K562 (cell line): Measurements from ENCODE around the gene SUMF1. TPM values are rescaled to one million over a fixed set of nuclear protein-coding genes. Genes with fewer than 3 reads are reported as not detected.

Experiments used
- ATAC-seq: fragments of 200-7000 bp; cut with Tn5 transposase; 3 replicates; pipeline ENCODE4 v1.9.1; 2020; ENCODE audit warnings: moderate library complexity
- BruUV-seq: library from RNA; stranded (reverse); fragments of 400-500 nt; replicated peaks from 2 replicates; lab custom pipeline; 2021; lab: Mats Ljungman, UMichigan
- CTCF ChIA-PET: fragments of 300-600 bp; formaldehyde crosslinking; extraction: SDS; loops from one replicate; lab custom pipeline; 2021; ENCODE audit warnings: low intra/inter-chr PET ratio; lab: Yijun Ruan, JAX
- POLR2A ChIA-PET: fragments of 300-600, 350-650 bp; sonication (Branson Sonifier 250); formaldehyde crosslinking; extraction: SDS; loops from one replicate; lab custom pipeline; 2021; ENCODE audit warnings: antibody characterized with exemption, inconsistent platforms; lab: Yijun Ruan, JAX
- DNase-seq, 4 experiments: peaks; one replicate each; pipeline versions ENCODE4 v3.0.0 to v3.0.0-alpha.2; 2011 to 2018; ENCODE audit warnings: low spot score in 3 of 4, mixed read lengths in 3 of 4; ENCODE audit errors: extremely low read depth in 1 of 4
- FAIRE-seq: peaks from 2 replicates; lab custom pipeline; 2011; peaks lifted over from hg19 to GRCh38; lab: Jason Lieb, UNC
- H2AFZ ChIP-seq: 2 replicates; pipeline ENCODE4 v1.6.0; 2011; ENCODE audit warnings: low read depth, low read length, control low read depth, inconsistent platforms
- H3K27ac ChIP-seq: fragments of 200-600 bp; 3 replicates; pipeline ENCODE4 v1.8.0; 2011; ENCODE audit warnings: low read depth, mild to moderate bottlenecking, control low read depth, inconsistent platforms, low read length, moderate library complexity, mixed read lengths; ENCODE audit errors: extremely low read depth
- H3K27me3 ChIP-seq, 2 experiments: fragments of 300-600 bp in 1 of 2; 2 replicates in 1 of 2; 3 replicates in 1 of 2; pipeline versions ENCODE4 v1.6.0 to v1.8.0; 2011; ENCODE audit warnings: inconsistent platforms in 2 of 2, low read length in 2 of 2, mild to moderate bottlenecking in 1 of 2, mixed read lengths in 1 of 2, moderate library complexity in 1 of 2; ENCODE audit not compliant: control insufficient read depth in 2 of 2, insufficient read depth in 2 of 2
- H3K36me3 ChIP-seq: fragments of 300-600 bp; 3 replicates; pipeline ENCODE4 v1.8.0; 2011; ENCODE audit warnings: mild to moderate bottlenecking, low read length, inconsistent platforms; ENCODE audit not compliant: control insufficient read depth, insufficient read depth
- H3K4me1 ChIP-seq, 2 experiments: fragments of 200-600 bp in 1 of 2; replicated peaks in 1 of 2; 2 replicates in 1 of 2; 3 replicates in 1 of 2; pipeline versions ENCODE4 v1.5.1 to v1.8.0; 2011; ENCODE audit warnings: inconsistent platforms in 2 of 2, low read length in 2 of 2, mild to moderate bottlenecking in 1 of 2, mixed read lengths in 1 of 2, moderate library complexity in 1 of 2; ENCODE audit not compliant: control insufficient read depth in 2 of 2, insufficient read depth in 2 of 2
- H3K4me2 ChIP-seq: 2 replicates; pipeline ENCODE4 v1.6.1; 2011; ENCODE audit warnings: low read length, control low read depth, inconsistent platforms, mixed read lengths; ENCODE audit not compliant: insufficient read depth
- H3K4me3 ChIP-seq: fragments of 200-600 bp; sonication (generic), shearing (Covaris generic); 2 replicates; pipeline ENCODE4 v1.5.1; 2016; ENCODE audit warnings: control low read depth, inconsistent platforms
- H3K79me2 ChIP-seq: fragments of 200-600 bp; 3 replicates; pipeline ENCODE4 v1.8.0; 2011; ENCODE audit warnings: low read length, inconsistent platforms; ENCODE audit not compliant: control insufficient read depth, insufficient read depth
- H3K9ac ChIP-seq, 2 experiments: 2 replicates each; pipeline versions ENCODE4 v1.6.0 to v1.6.1; 2011; ENCODE audit warnings: low read depth in 2 of 2, low read length in 2 of 2, control low read depth in 1 of 2, inconsistent platforms in 1 of 2, mild to moderate bottlenecking in 1 of 2, mixed read lengths in 1 of 2; ENCODE audit not compliant: insufficient read depth in 1 of 2
- H3K9me1 ChIP-seq: one replicate; pipeline ENCODE4 v1.6.0; 2011; ENCODE audit warnings: inconsistent platforms, mild to moderate bottlenecking, low read length, moderate library complexity; ENCODE audit not compliant: control insufficient read depth, insufficient read depth
- H3K9me3 ChIP-seq: replicated peaks from 2 replicates; pipeline ENCODE4 v1.5.1; 2011; ENCODE audit warnings: low read depth, low read length, inconsistent platforms; ENCODE audit not compliant: control insufficient read depth, insufficient read depth
- H4K20me1 ChIP-seq: replicated peaks from 2 replicates; pipeline ENCODE4 v1.6.1; 2011; ENCODE audit warnings: low read length, inconsistent platforms, mixed read lengths; ENCODE audit not compliant: control insufficient read depth, insufficient read depth
- BCL6 ChIP-seq: fragments of 250-450 bp; sonication (Bioruptor Pico); IDR thresholded peaks from 2 replicates; pipeline ENCODE4 v1.4.0; 2020
- CCNT2 ChIP-seq: IDR thresholded peaks from 2 replicates; pipeline ENCODE4 v1.6.1; 2011; ENCODE audit warnings: borderline replicate concordance, low read depth, mild to moderate bottlenecking, moderate library complexity, mixed read lengths, low read length; ENCODE audit not compliant: insufficient read length; ENCODE audit errors: extremely low read depth
- DACH1 ChIP-seq: fragments of 450-650 bp; IDR thresholded peaks from 2 replicates; pipeline ENCODE4 v1.6.1; 2018; ENCODE audit not compliant: partially characterized antibody
- DDX20 ChIP-seq: fragments of 450-650 bp; IDR thresholded peaks from 2 replicates; pipeline ENCODE4 v1.6.1; 2016; ENCODE audit warnings: missing genetic modification characterization, low read depth, mild to moderate bottlenecking, missing compliant biosample characterization, moderate library complexity
- DIDO1 ChIP-seq: fragments of 450-650 bp; IDR thresholded peaks from 2 replicates; pipeline ENCODE4 v1.6.1; 2016; ENCODE audit warnings: low read depth, missing biosample characterization, missing genetic modification characterization
- E2F3 ChIP-seq: fragments of 250-450 bp; sonication (Bioruptor Pico); IDR thresholded peaks from 2 replicates; pipeline ENCODE4 v1.4.0; 2020; ENCODE audit warnings: mild to moderate bottlenecking
- ETV5 ChIP-seq: sonication (generic); formaldehyde crosslinking; IDR thresholded peaks from 2 replicates; pipeline ENCODE4 v1.4.0; 2020; ENCODE audit warnings: low read depth, mild to moderate bottlenecking, missing genetic modification reagents
- L3MBTL2 ChIP-seq: fragments of 450-650 bp; IDR thresholded peaks from 2 replicates; pipeline ENCODE4 v1.6.1; 2016; ENCODE audit warnings: mild to moderate bottlenecking, moderate library complexity
- MEF2D ChIP-seq: conservative IDR thresholded peaks from 2 replicates; pipeline ENCODE4 v1.6.1; 2016; ENCODE audit warnings: low read depth, missing genetic modification characterization, missing compliant biosample characterization
- MLX ChIP-seq, 2 experiments: fragments of 450-650 bp in 1 of 2; sonication (generic) in 1 of 2; formaldehyde crosslinking; conservative IDR thresholded peaks; 2 replicates each; pipeline versions ENCODE4 v1.4.0 to v1.8.1; 2020 to 2022; ENCODE audit warnings: mild to moderate bottlenecking in 1 of 2, missing genetic modification reagents in 1 of 2
- RCOR1 ChIP-seq, 2 experiments: IDR thresholded peaks; 2 replicates each; pipeline ENCODE4 v1.6.1; 2012; ENCODE audit warnings: low read depth in 2 of 2, low read length in 2 of 2, borderline replicate concordance in 1 of 2, improper control_type of control experiment in 1 of 2
- ZNF124 ChIP-seq: sonication (generic); formaldehyde crosslinking; IDR thresholded peaks from 2 replicates; pipeline ENCODE4 v1.8.1; 2022; ENCODE audit warnings: missing genetic modification reagents
- ZNF584 ChIP-seq: fragments of 200-800 bp; sonication (Bioruptor generic); IDR thresholded peaks from 2 replicates; pipeline ENCODE4 v1.6.1; 2016; ENCODE audit warnings: low read depth, mild to moderate bottlenecking, missing genetic modification characterization, missing compliant biosample characterization
- ZNF79 ChIP-seq: fragments of 250-450 bp; sonication (Bioruptor Pico); IDR thresholded peaks from 2 replicates; pipeline ENCODE4 v1.4.0; 2020; ENCODE audit warnings: low read depth, mild to moderate bottlenecking, moderate library complexity
- WGBS: fragments of 100-300 bp; shearing (Covaris generic); methylation state at CpG from one replicate; pipeline ENCODE4 v1.1.6; 2016; ENCODE audit warnings: low coverage, mixed read lengths; ENCODE audit not compliant: insufficient coverage; ENCODE audit errors: missing lambda C conversion rate; 5-methylcytosine and 5-hydroxymethylcytosine counted together
- in situ Hi-C: fragments of 300-500 bp; cut with MboI; formaldehyde crosslinking; loops from 4 replicates; pipeline ENCODE4 v1.15.0; 2018; ENCODE audit warnings: inconsistent platforms, mixed read lengths
- intact Hi-C: fragments of 100-400 bp; cut with micrococcal nuclease; formaldehyde crosslinking; loops from 2 replicates; pipeline ENCODE4 v1.14.2; 2022
- polyA plus RNA-seq, 8 experiments: library from polyadenylated mRNA; depleted of rRNA in 4 of 8; stranded (reverse) in 5 of 8; unstranded in 3 of 8; fragments of >200 nt; fragmentation: Nextera tagmentation in 2 of 8; fragmentation: Illumina TruSeq in 1 of 8; extraction: Ambion mirVana in 2 of 8; extraction: Trizol in 1 of 8; gene quantifications; 2 replicates each; pipeline versions ENCODE4 v1.2.1 to v1.2.3, GENCODE V29; 2011 to 2014; ENCODE audit warnings: inconsistent platforms in 1 of 8, missing spikeins in 1 of 8
- total RNA-seq, 7 experiments: library from RNA; depleted of rRNA in 6 of 7; stranded (reverse); fragments of >200 nt in 6 of 7; fragmentation: Illumina TruSeq in 2 of 7; extraction: Trizol in 2 of 7; gene quantifications; 2 replicates each; pipeline versions ENCODE4 v1.2.1 to v1.2.3, GENCODE V29; 2011 to 2021; ENCODE audit warnings: low replicate concordance in 1 of 7

Gene SUMF1
- total and polyA plus RNA-seq, 9 of the 15 experiments (the other 6 are each of a cell fraction or from before 2014, with no cell fraction given) = 1.3 to 7.4 (median 4.2) TPM

- Histone ChIP-seq H3K4me3 (no peak overlapping the region), H4K20me1 (no peaks in the 10 kb centered on the region), H3K27me3 (no peaks in the 10 kb centered on the region), H3K9me3 (no peaks in the 10 kb centered on the region; the same call in 1 of the 2 replicates), H3K4me2 (no peak overlapping the region), H3K9ac (no peak overlapping the region), H3K27ac (no peak overlapping the region), H2AFZ (no peak overlapping the region), H3K9me1 (no peaks in the 10 kb centered on the region), H3K79me2 (no peaks in the 10 kb centered on the region), H3K4me1 (no peaks in the 10 kb centered on the region), H3K36me3 (no peaks in the 10 kb centered on the region)
- intact Hi-C loops (no loop called here), in situ Hi-C loops (no loop called here)
- ChIA-PET POLR2A (interaction anchor here (0.6 to 1.1 kb wide), 2 partner anchors 112 to 261 kb away, joined by 3 read pairs; no protein-coding TSS in a partner anchor), CTCF (no interaction called here)
- peak; percentile 6 for FAIRE-seq
- no peak; the same call in 2 of the 3 replicates for ATAC-seq
- no peak for TF ChIP-seq DDX20
- no peak for TF ChIP-seq DACH1
- no peak for TF ChIP-seq E2F3 (CRISPR knock-in tag)
- no peak for TF ChIP-seq DIDO1 (tag)
- no peak for TF ChIP-seq ZNF79 (CRISPR knock-in tag)
- TF ChIP-seq CCNT2 = no peak
- no peak for TF ChIP-seq ZNF584 (CRISPR knock-in tag)
- no peak for TF ChIP-seq ETV5 (CRISPR knock-in tag)
- no peak for TF ChIP-seq L3MBTL2
- no peak for TF ChIP-seq MEF2D
- TF ChIP-seq BCL6 (CRISPR knock-in tag) = no peak
- no peak for TF ChIP-seq RCOR1 (IDR thresholded peaks at IDR 0.05; ENCODE audit: borderline replicate concordance in 1 of 2, low read depth in 2 of 2, low read length in 2 of 2)
- no peak for TF ChIP-seq MLX (CRISPR knock-in tag; conservative IDR thresholded peaks at IDR 0.05)
- no peak for TF ChIP-seq ZNF124 (CRISPR knock-in tag)
- DNase-seq = no peak
- BruUV-seq = no TSS peak
- 12% methylated on average over 3 of the region's 3 CpGs for WGBS
Observed at GRCh38 chr3:4332574-4332973, 134.5 kb downstream of the SUMF1 start.
